GM12878 (cell line): ENCODE data around the gene AKNA. TPM values are rescaled to one million over a fixed set of nuclear protein-coding genes. Genes with fewer than 3 reads are reported as not detected.
"Not testable (repeated sequence)": the region's sequence is repeated elsewhere in the genome, so short reads cannot be mapped to it uniquely, and the experiment has no call there.

Experiments
- ATAC-seq: fragments of 200-7000 bp; cut with Tn5 transposase; 3 replicates; pipeline ENCODE4 v1.9.1; 2020; ENCODE audit warnings: mild to moderate bottlenecking, moderate library complexity
- BruUV-seq: library from RNA; stranded (reverse); fragments of 400-500 nt; replicated peaks from 2 replicates; lab custom pipeline; 2021; lab: Mats Ljungman, UMichigan
- CTCF ChIA-PET: fragments of 300-600 bp; sonication (Branson Sonifier 250); formaldehyde crosslinking; extraction: SDS; loops from one replicate; lab custom pipeline; 2021; ENCODE audit warnings: inconsistent platforms; lab: Yijun Ruan, JAX
- POLR2A ChIA-PET: fragments of 350-600 bp; formaldehyde crosslinking; extraction: SDS; loops from one replicate; lab custom pipeline; 2021; ENCODE audit warnings: inconsistent platforms; lab: Charles Lee
- RAD21 ChIA-PET: fragments of 300-600 bp; sonication (Branson Sonifier 250); formaldehyde crosslinking; loops from one replicate; lab custom pipeline; 2023; ENCODE audit warnings: antibody characterized with exemption; ENCODE audit not compliant: unreplicated experiment; lab: Charles Lee
- SMC1A ChIA-PET: fragments of 300-600 bp; sonication (Branson Sonifier 250); formaldehyde crosslinking; loops from one replicate; lab custom pipeline; 2023; ENCODE audit not compliant: unreplicated experiment, uncharacterized antibody; lab: Charles Lee
- DNase-seq: peaks from one replicate; pipeline ENCODE4 v3.0.0-alpha.2; 2011; ENCODE audit warnings: low read depth, low spot score
- FAIRE-seq: peaks from 3 replicates; lab custom pipeline; 2011; peaks lifted over from hg19 to GRCh38; lab: Jason Lieb, UNC
- H2AFZ ChIP-seq: 2 replicates; pipeline ENCODE4 v1.6.0; 2011; ENCODE audit warnings: low read depth, low read length, control low read depth; ENCODE audit not compliant: control insufficient read depth
- H3K27ac ChIP-seq: 2 replicates; pipeline ENCODE4 v1.5.1; 2011; ENCODE audit warnings: control low read depth; ENCODE audit not compliant: control insufficient read depth, insufficient read depth
- H3K27me3 ChIP-seq, 2 experiments: replicated peaks in 1 of 2; 2 replicates each; pipeline versions ENCODE4 v1.6.0 to v1.6.1; 2011; ENCODE audit warnings: low read length in 1 of 2; ENCODE audit not compliant: control insufficient read depth in 2 of 2, insufficient read depth in 2 of 2
- H3K36me3 ChIP-seq, 2 experiments: 2 replicates each; pipeline ENCODE4 v1.5.1; 2011; ENCODE audit warnings: low read length in 1 of 2; ENCODE audit not compliant: control insufficient read depth in 2 of 2, insufficient read depth in 2 of 2
- H3K4me1 ChIP-seq: 2 replicates; pipeline ENCODE4 v1.6.1; 2011; ENCODE audit warnings: mild to moderate bottlenecking, low read length, moderate library complexity, mixed read lengths; ENCODE audit not compliant: control insufficient read depth, insufficient read depth
- H3K4me2 ChIP-seq: 2 replicates; pipeline ENCODE4 v1.6.0; 2011; ENCODE audit warnings: control low read depth; ENCODE audit not compliant: control insufficient read depth, insufficient read depth
- H3K4me3 ChIP-seq: fragments of 200-600 bp; sonication (generic); 2 replicates; pipeline ENCODE4 v1.5.1; 2016
- H3K79me2 ChIP-seq: 2 replicates; pipeline ENCODE4 v1.6.0; 2011; ENCODE audit warnings: low read length; ENCODE audit not compliant: control insufficient read depth, insufficient read depth
- H3K9ac ChIP-seq: 2 replicates; pipeline ENCODE4 v1.8.0; 2011; ENCODE audit warnings: low read length, control low read depth, mixed read lengths; ENCODE audit not compliant: control insufficient read depth, insufficient read depth
- H3K9me3 ChIP-seq: replicated peaks from 3 replicates; pipeline ENCODE4 v1.5.1; 2011; ENCODE audit warnings: mild to moderate bottlenecking, low read length; ENCODE audit not compliant: control insufficient read depth, insufficient read depth
- H4K20me1 ChIP-seq: 2 replicates; pipeline ENCODE4 v1.6.0; 2011; ENCODE audit not compliant: control insufficient read depth, insufficient read depth
- CBFB ChIP-seq: IDR thresholded peaks from 2 replicates; pipeline ENCODE4 v1.6.1; 2016; ENCODE audit warnings: antibody characterized with exemption, low read depth
- CEBPB ChIP-seq, 2 experiments: fragments of 150-350 bp in 1 of 2; IDR thresholded peaks; 2 replicates each; pipeline ENCODE4 v1.6.1; 2012 to 2014; ENCODE audit warnings: low read depth in 2 of 2, low read length in 2 of 2, borderline replicate concordance in 1 of 2, inconsistent platforms in 1 of 2
- SRF ChIP-seq, 2 experiments: IDR thresholded peaks; 2 replicates each; pipeline ENCODE4 v1.6.1; 2011; ENCODE audit warnings: low read depth in 2 of 2, low read length in 2 of 2, mild to moderate bottlenecking in 1 of 2, moderate library complexity in 1 of 2
- WGBS: methylation state at CpG from one replicate; pipeline ENCODE4 v1.1.6; 2016; ENCODE audit warnings: low lambda C conversion rate; ENCODE audit not compliant: insufficient replicate concordance, insufficient coverage; ENCODE audit errors: missing lambda C conversion rate; 5-methylcytosine and 5-hydroxymethylcytosine counted together
- in situ Hi-C: fragments of 300-500 bp; cut with MboI; formaldehyde crosslinking; loops from 9 replicates; pipeline ENCODE4 v1.14.3; 2018; ENCODE audit warnings: mixed read lengths
- intact Hi-C: fragments of 100-400 bp; cut with micrococcal nuclease; formaldehyde crosslinking; loops from one replicate; pipeline ENCODE4 v1.14.2; 2022; ENCODE audit not compliant: unreplicated experiment
- polyA plus RNA-seq, 11 experiments: library from polyadenylated mRNA; depleted of rRNA in 4 of 11; unstranded in 6 of 11; stranded (reverse) in 5 of 11; fragments of >200 nt; fragmentation: Nextera tagmentation in 4 of 11; fragmentation: Illumina TruSeq in 1 of 11; extraction: Ambion mirVana in 4 of 11; extraction: Trizol in 1 of 11; gene quantifications; 1 replicate in 1 of 11; 2 replicates in 10 of 11; pipeline versions ENCODE4 v1.2.1 to v1.2.3, GENCODE V29; 2011 to 2016; ENCODE audit warnings: inconsistent platforms in 2 of 11, missing spikeins in 2 of 11, low read depth in 1 of 11
- total RNA-seq, 4 experiments: library from RNA; depleted of rRNA in 3 of 4; stranded (reverse); fragments of >200 nt in 3 of 4; fragmentation: Illumina TruSeq in 1 of 4; extraction: Trizol in 1 of 4; gene quantifications; 2 replicates each; pipeline versions ENCODE4 v1.2.1 to v1.2.3, GENCODE V29; 2013 to 2021
- TF ChIP-seq, protein P1 (sequence below): IDR thresholded peaks from 2 replicates; pipeline ENCODE4 v1.6.1; 2011; ENCODE audit warnings: mild to moderate bottlenecking, low read depth, low read length, moderate library complexity; ENCODE audit not compliant: insufficient replicate concordance
- TF ChIP-seq, protein P2 (sequence below): fragments of 450-650 bp; IDR thresholded peaks from 2 replicates; pipeline ENCODE4 v1.6.1; 2018; ENCODE audit warnings: borderline replicate concordance, mild to moderate bottlenecking; ENCODE audit not compliant: partially characterized antibody

Gene AKNA
- total and polyA plus RNA-seq, 10 of the 15 experiments (the other 5 are each of a cell fraction or from before 2014, with no cell fraction given), result 1.6 to 132 (median 35.3) TPM

DNA sequence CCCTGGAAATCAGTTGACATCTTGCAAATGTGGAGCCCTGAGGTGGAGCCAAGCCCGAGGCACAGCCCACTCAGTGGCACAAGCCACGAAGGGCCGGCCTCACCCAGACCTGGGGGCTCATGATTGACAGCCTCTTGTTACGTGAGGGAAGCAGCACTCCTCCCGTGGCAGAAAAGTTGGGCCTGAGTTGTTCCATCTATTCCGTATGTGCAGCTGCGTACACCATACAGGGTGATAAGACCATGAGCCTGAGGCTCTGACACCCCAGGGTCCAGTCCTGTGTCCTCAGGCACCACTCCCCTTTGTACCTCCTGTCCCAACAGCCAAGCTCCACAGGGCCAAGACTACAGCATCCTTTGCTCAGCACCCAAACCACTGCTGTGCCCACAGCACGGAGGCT lies 60.0 kb downstream of the AKNA start:
- in situ Hi-C loops, result no loop called here
- POLR2A ChIA-PET, result no interaction called here

DNA sequence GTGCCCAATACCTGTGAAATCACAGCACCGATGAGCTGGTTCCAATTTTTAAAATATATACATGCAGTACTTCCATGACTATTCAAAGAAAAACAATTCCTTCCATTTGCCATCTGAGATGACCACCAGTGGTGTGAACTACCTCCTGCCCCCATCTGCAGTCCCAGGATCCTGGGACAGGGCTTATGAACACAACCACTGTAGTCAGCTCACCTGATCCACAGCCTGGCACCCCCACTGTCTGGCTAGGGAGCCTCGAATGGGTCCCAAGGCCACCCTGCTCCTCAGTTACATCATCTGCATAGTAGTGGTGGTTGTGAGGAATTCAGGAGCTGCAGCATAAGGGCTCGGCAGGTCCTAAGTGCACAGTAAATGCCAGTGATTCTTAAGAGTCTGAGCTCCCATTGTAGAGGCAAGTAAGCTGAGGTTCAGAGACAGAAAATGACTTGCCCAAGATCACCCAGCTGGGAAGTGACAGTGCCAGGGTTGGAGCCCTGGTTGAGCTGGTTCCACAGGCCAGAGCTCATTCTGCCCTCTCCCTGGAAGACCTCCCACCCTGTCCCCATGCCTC lies 62.0 kb downstream of the AKNA start:
- BruUV-seq, ATAC-seq, H3K4me3 ChIP-seq, H3K79me2 ChIP-seq, CTCF ChIA-PET, SMC1A ChIA-PET, H3K4me1 ChIP-seq, RAD21 ChIA-PET, H3K9ac ChIP-seq, DNase-seq, H3K9me3 ChIP-seq, H3K27me3 ChIP-seq, H3K27ac ChIP-seq, intact Hi-C loops, in situ Hi-C loops, POLR2A ChIA-PET, H4K20me1 ChIP-seq, FAIRE-seq, H3K4me2 ChIP-seq, H3K36me3 ChIP-seq, H2AFZ ChIP-seq: not testable (repeated sequence)
- 15% methylated on average over 3 of the region's 3 CpGs for WGBS

More for the DNA sequence above, 60.0 kb downstream of the AKNA start:
- no peaks in the 10 kb centered on the region for H3K79me2 ChIP-seq
- H3K9me3 ChIP-seq, result no peaks in the 10 kb centered on the region; the same call in 2 of the 3 replicates
- H3K9ac ChIP-seq, result no peak overlapping the region
- H3K4me3 ChIP-seq, result no peak overlapping the region
- H3K4me2 ChIP-seq, result no peak overlapping the region
- H2AFZ ChIP-seq, result no peak overlapping the region
- no peaks in the 10 kb centered on the region for H3K27me3 ChIP-seq
- intact Hi-C loops, result no loop called here
- ChIA-PET RAD21 (no interaction called here), CTCF (no interaction called here), SMC1A (no interaction called here)
- TF ChIP-seq CEBPB (IDR thresholded peaks at IDR 0.05; ENCODE audit: borderline replicate concordance in 1 of 2, low read depth in 2 of 2, low read length in 2 of 2) (no peak), CBFB (no peak), SRF (IDR thresholded peaks at IDR 0.05; ENCODE audit: low read depth in 2 of 2, low read length in 2 of 2) (no peak)
- TF ChIP-seq, protein P1, sequence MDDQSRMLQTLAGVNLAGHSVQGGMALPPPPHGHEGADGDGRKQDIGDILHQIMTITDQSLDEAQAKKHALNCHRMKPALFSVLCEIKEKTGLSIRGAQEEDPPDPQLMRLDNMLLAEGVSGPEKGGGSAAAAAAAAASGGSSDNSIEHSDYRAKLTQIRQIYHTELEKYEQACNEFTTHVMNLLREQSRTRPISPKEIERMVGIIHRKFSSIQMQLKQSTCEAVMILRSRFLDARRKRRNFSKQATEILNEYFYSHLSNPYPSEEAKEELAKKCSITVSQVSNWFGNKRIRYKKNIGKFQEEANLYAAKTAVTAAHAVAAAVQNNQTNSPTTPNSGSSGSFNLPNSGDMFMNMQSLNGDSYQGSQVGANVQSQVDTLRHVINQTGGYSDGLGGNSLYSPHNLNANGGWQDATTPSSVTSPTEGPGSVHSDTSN, result no peak
- TF ChIP-seq, protein P2, sequence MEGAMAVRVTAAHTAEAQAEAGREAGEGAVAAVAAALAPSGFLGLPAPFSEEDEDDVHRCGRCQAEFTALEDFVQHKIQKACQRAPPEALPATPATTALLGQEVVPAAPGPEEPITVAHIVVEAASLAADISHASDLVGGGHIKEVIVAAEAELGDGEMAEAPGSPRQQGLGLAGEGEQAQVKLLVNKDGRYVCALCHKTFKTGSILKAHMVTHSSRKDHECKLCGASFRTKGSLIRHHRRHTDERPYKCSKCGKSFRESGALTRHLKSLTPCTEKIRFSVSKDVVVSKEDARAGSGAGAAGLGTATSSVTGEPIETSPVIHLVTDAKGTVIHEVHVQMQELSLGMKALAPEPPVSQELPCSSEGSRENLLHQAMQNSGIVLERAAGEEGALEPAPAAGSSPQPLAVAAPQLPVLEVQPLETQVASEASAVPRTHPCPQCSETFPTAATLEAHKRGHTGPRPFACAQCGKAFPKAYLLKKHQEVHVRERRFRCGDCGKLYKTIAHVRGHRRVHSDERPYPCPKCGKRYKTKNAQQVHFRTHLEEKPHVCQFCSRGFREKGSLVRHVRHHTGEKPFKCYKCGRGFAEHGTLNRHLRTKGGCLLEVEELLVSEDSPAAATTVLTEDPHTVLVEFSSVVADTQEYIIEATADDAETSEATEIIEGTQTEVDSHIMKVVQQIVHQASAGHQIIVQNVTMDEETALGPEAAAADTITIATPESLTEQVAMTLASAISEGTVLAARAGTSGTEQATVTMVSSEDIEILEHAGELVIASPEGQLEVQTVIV, result no peak
- H3K27ac ChIP-seq, result no peak overlapping the region
- H3K36me3 ChIP-seq, result no peaks in the 10 kb centered on the region
- DNase-seq (no peak), ATAC-seq (no peak), FAIRE-seq (no peak)
- WGBS, result 56% methylated on average over 8 of the region's 8 CpGs
- BruUV-seq, result no TSS peak
- H4K20me1 ChIP-seq, result no peaks in the 10 kb centered on the region
- H3K4me1 ChIP-seq, result no peaks in the 10 kb centered on the region

GRCh38 chr9:114324965-114325364 lies 62.8 kb downstream of the AKNA start:
- H3K4me3 ChIP-seq, H4K20me1 ChIP-seq, in situ Hi-C loops, H3K27ac ChIP-seq, ATAC-seq, H3K4me2 ChIP-seq, H3K79me2 ChIP-seq, H2AFZ ChIP-seq, SMC1A ChIA-PET, BruUV-seq, FAIRE-seq, POLR2A ChIA-PET, CTCF ChIA-PET, H3K36me3 ChIP-seq, H3K4me1 ChIP-seq, H3K9ac ChIP-seq, DNase-seq, RAD21 ChIA-PET, intact Hi-C loops, H3K27me3 ChIP-seq, H3K9me3 ChIP-seq: not testable (repeated sequence)
- WGBS, result 21% methylated on average over 7 of the region's 9 CpGs
